Jurkat, Clone E6-1 (cell line): ENCODE measurements around the gene PCNX3.
"Not testable (repeated sequence)": the region's sequence is repeated elsewhere in the genome, so short reads cannot be mapped to it uniquely, and the experiment has no call there.

ENCODE experiments used
- DNase-seq: peaks from one replicate; pipeline ENCODE4 v3.0.0-alpha.2; 2011; ENCODE audit warnings: low read depth, low spot score
- H3K4me3 ChIP-seq: 2 replicates; pipeline ENCODE4 v1.5.1; 2011; ENCODE audit warnings: mild to moderate bottlenecking, low read length, control low read depth, moderate library complexity

The PCNX3 gene

DNA sequence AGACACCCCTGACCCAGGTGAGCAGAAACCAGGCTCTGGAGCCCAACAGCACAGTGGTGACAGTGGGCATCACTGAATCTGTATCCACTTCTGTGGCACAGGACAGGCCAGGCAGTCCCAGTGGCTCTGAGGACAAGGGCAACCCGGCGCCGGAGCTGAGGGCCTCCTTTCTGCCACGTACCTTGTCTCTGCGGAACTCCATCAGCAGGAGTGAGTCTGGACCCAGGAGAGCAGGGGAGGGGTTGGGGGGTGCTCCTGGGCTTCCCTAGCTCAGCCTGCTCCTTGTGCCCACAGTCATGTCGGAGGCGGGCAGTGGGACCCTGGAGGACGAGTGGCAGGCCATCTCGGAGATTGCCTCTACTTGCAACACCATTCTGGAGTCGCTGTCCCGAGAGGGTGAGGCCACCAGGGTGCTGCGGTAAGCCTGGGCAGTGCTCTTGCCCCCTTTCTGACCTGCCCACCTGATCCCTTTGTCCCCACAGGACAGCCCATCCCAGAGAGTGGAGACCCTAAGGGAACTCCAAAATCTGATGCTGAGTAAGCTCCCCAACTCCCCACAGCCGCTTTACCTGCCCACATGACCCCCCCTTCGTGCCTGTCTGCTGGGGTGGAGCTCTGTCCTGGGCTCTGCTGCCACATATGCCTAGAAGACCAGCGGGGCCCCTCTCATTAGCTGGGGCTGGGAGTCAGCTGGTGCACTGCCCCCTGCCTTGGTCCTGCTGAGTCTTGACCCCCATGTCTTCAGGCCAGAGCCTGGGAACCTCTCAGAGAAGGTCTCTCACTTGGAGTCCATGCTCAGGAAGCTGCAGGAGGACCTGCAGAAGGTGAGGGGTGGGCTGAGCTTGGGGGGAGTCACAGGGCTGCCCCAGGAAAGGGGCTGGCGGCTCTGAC is 34.3 kb downstream of the PCNX3 start:
- H3K4me3 ChIP-seq: no peak overlapping the region
- DNase-seq: no peak

- no peak overlapping the region for H3K4me3 ChIP-seq
- no peak for DNase-seq
Observed at GRCh38 chr11:65650547-65651338, 35.2 kb downstream of the PCNX3 start.

GRCh38 chr11:65651339-65651588 is 35.7 kb downstream of the PCNX3 start:
- H3K4me3 ChIP-seq: no peak overlapping the region
- no peak for DNase-seq

DNA sequence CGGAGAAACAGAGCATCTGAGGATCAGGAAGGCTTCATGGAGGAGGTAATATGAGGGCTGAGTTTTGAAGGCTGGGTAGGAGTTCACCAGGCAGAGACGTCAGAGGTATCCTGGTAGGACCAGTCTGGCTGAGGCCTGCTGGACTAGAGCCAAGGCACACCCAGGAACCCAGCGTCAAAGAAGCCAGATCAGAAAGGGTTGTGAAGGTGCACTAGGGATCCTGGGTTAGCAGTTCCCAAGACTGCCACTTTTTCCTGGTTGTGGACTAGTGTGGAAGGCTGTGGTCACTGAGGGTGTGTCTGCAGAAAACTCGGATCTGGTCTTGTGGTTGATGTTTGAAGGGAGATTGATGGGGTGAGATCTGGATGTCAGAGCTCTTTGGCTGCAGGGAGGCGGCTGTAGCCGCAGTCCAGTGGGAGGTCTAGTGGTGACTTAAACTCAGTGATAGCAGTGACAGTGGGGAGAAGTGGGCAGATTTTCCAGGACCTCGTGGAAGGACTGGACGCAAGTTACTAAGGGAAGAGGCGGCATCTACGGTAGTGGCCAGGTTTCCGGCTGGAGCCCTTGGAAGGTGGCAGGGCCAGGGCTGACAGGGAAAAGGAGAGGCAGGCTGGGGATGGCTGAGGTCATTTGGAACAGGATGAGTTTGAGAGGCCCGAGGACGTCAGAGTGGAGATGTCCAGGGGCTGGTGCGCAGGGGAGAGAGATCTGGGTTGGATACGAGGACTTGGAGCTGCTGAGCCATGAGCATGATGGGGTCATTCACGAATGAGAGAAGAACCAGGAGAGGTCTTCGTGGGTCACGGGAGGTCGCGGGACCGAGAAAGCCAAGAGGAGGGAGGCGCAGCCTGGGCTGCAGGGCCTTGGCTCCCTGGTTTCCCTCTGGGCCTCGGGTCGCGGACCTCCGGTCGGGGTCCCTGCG is 36.3 kb downstream of the PCNX3 start:
- no peak for DNase-seq
- peak overlapping the region; percentile 62 for H3K4me3 ChIP-seq

GRCh38 chr11:65652511-65653228 is 37.1 kb downstream of the PCNX3 start:
- DNase-seq: peak; percentile 88
- H3K4me3 ChIP-seq: peak overlapping the region; percentile 62

GRCh38 chr11:65653229-65654225 is 38.0 kb downstream of the PCNX3 start:
- H3K4me3 ChIP-seq: peak overlapping the region; percentile 62
- no peak for DNase-seq

GRCh38 chr11:65654375-65655349 is 39.1 kb downstream of the PCNX3 start:
- H3K4me3 ChIP-seq: no peak overlapping the region

GRCh38 chr11:65655570-65656332 is 40.2 kb downstream of the PCNX3 start:
- no peak for DNase-seq
- H3K4me3 ChIP-seq: no peak overlapping the region

More at GRCh38 chr11:65654375-65655349, 39.1 kb downstream of the PCNX3 start:
- DNase-seq: no peak

DNA sequence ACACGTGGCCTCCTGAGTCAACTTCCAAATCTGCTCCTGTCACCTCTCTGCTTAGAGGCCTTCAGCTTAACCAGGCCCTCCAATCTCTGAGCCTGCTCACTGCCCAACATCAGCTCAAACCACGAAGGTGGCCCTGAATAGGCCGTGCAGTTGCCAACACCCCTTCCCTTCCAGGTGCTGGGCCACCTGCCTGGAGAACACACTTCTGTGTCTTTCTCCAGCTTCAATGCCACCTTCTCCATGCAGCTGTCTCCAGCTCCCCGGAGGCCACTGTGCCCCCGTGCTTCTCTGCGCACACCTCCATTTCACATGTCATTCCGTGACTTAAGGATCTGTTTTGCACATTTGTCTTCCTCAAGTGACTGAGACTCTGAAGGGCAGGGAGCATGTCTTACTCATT is 41.9 kb downstream of the PCNX3 start:
- no peak overlapping the region for H3K4me3 ChIP-seq

GRCh38 chr11:65658174-65659021 is 42.8 kb downstream of the PCNX3 start:
- DNase-seq: no peak
- no peak overlapping the region for H3K4me3 ChIP-seq

More for the DNA sequence above, 41.9 kb downstream of the PCNX3 start:
- no peak for DNase-seq

DNA sequence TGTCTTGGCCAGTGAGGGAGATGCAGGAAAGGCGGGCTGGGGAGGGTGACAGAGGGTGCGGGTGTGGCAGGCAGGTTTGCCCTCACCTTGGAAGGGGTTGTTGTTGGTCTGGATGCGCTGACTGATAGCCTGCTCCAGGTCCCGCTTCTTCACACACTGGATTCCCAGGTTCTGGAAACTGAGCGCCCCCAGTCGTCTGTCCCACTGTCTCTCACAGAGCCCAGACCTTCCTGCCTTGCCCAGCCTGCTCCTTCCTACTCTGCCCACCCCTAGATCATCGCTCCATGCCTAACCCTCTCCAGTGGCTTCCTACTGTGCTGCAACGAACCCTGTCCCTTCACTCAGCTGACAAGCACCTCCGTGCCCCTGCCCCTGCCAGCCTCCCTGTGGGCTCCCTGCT is 44.5 kb downstream of the PCNX3 start:
- H3K4me3 ChIP-seq: no peak overlapping the region
- DNase-seq: no peak

DNA sequence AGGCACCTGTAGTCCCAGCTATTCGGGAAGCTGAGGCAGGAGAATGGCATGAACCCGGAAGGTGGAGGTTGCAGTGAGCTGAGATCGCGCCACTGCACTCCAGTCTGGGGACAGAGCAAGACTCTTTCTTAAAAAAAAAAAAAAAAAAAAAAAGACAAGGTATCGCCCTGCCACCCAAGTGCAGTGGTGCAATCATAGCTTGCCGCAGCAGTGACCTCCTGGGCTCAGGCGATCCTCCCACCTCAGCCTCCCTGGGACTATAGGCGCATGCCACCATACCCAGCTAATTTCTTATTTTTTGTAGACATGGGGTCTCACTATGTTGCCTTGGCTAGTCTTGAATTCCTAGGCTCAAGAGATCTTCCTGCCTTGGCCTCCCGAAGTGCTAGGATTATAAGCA is 45.3 kb downstream of the PCNX3 start:
- not testable (repeated sequence) for H3K4me3 ChIP-seq, DNase-seq

DNA sequence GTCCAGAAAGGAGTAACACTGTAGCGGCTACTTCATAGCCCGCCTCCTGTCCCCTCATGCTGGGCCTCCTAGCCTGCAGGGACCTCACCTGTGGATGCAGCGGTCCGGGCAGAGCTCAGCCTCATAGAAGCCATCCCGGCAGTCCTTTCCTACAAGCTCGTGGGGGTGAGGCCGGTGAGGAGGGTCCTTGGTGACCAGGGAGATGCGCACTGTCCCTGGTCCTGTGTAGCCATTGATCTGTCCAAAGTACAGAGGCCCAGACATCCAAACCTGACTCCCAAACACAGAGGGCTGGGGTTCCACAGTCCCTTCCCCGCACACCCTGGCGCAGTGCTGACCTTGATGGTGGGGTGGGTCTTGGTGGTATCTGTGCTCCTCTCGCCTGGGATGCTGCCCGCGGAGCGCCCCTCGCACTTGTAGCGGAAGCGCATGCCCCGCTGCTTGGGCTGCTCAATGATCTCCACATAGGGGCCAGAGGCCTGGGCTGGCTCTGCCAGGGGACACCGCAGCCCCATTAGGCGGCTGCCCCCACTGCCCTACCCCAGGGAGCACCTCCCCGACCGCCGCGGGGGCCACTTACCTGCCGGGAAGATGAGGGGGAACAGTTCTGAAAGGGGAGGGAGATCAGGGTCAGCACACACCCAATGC is 46.1 kb downstream of the PCNX3 start:
- peak overlapping the region; percentile 97 for H3K4me3 ChIP-seq
- DNase-seq: no peak

DNA sequence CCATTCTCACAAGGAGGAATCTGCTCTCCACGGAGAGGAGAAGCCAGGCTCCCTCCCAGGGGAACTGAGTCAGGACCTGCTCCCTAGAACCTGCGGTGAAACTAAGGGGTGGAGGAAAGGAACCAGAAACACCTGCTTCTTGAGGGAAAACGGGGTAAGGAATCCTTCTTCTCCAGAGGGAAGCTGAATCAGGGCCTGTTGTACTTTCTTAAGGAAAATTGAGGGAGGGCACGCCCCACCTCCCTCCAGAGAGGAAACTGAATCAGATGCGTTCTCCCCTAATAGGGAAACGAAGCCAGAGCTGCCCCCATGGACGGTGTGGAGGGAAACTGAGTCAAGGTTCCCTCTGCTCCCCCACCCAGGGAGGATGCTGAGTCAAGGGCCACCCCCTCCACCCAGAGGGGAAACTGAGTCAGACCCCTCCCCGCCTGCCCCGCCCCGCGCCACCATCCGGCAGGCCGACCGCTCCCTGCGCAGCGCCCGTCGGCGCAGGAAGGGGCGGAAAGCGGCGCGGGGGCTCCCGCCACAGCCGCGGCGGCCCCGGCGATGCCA is 46.7 kb downstream of the PCNX3 start:
- H3K4me3 ChIP-seq: peak overlapping the region; percentile 97
- no peak for DNase-seq
